IgD-negative memory B cell (primary cell): ENCODE data around the gene SYPL1. TPM values are rescaled to one million over a fixed set of nuclear protein-coding genes. Genes with fewer than 3 reads are reported as not detected.

Experiments used
- H3K27ac Mint-ChIP-seq, 3 donors: one replicate each; pipeline ENCODE4 v1.8.0; 2020 to 2022; ENCODE audit warnings: mild to moderate bottlenecking in 3 of 3, mixed read lengths in 3 of 3, moderate library complexity in 1 of 3
- H3K27me3 Mint-ChIP-seq: one replicate; pipeline ENCODE4 v1.8.0; 2021; ENCODE audit warnings: mixed read lengths
- H3K36me3 Mint-ChIP-seq: one replicate; pipeline ENCODE4 v1.8.0; 2020; ENCODE audit warnings: mild to moderate bottlenecking, mixed read lengths
- H3K4me1 Mint-ChIP-seq, 3 donors: one replicate each; pipeline ENCODE4 v1.8.0; 2020 to 2022; ENCODE audit warnings: mixed read lengths in 3 of 3, mild to moderate bottlenecking in 1 of 3
- H3K4me3 Mint-ChIP-seq, 4 donors: one replicate each; pipeline ENCODE4 v1.8.0; 2020 to 2022; ENCODE audit warnings: mild to moderate bottlenecking in 4 of 4, mixed read lengths in 4 of 4, moderate library complexity in 3 of 4
- H3K9me3 Mint-ChIP-seq, 3 donors: one replicate each; pipeline ENCODE4 v1.8.0; 2020 to 2021; ENCODE audit warnings: mixed read lengths in 3 of 3, mild to moderate bottlenecking in 1 of 3
- polyA plus RNA-seq: library from polyadenylated mRNA; unstranded; fragments of 300-500 nt; fragmentation: Illumina TruSeq; gene quantifications from one replicate; pipeline ENCODE4 v1.2.3, GENCODE V29; 2021

The SYPL1 gene
- polyA plus RNA-seq, 1 donor from 2014 or later = 200 TPM

DNA sequence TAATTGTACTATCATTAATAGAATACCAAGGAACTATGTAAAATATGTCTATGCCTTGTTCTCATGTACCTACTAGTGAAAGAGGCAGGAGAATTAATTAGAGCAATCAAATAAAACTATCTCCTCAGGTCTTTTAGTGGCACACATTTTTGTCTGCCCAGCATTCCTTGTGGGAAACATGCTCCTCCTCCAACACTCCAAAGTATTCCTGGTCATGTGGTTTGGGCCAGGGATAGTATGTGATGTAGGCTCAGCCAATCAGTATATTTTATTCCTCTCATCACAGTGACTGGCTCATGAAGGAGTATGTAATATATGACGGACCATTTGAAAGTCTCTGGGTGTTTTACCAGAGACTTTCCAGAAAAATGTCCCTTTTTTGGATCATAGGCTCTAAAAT, 16.7 kb upstream of the SYPL1 start:
- H3K27me3 Mint-ChIP-seq = no peaks in the 10 kb centered on the region
- H3K9me3 Mint-ChIP-seq = peaks cover 0 to 1% (median 0%) of the 10 kb centered on the region in 3 donors
- H3K4me3 Mint-ChIP-seq = no peak overlapping the region
- peaks cover 2% of the 10 kb centered on the region for H3K36me3 Mint-ChIP-seq
- H3K4me1 Mint-ChIP-seq = peaks cover 6 to 8% (median 7%) of the 10 kb centered on the region in 3 donors
- no peak overlapping the region for H3K27ac Mint-ChIP-seq

DNA sequence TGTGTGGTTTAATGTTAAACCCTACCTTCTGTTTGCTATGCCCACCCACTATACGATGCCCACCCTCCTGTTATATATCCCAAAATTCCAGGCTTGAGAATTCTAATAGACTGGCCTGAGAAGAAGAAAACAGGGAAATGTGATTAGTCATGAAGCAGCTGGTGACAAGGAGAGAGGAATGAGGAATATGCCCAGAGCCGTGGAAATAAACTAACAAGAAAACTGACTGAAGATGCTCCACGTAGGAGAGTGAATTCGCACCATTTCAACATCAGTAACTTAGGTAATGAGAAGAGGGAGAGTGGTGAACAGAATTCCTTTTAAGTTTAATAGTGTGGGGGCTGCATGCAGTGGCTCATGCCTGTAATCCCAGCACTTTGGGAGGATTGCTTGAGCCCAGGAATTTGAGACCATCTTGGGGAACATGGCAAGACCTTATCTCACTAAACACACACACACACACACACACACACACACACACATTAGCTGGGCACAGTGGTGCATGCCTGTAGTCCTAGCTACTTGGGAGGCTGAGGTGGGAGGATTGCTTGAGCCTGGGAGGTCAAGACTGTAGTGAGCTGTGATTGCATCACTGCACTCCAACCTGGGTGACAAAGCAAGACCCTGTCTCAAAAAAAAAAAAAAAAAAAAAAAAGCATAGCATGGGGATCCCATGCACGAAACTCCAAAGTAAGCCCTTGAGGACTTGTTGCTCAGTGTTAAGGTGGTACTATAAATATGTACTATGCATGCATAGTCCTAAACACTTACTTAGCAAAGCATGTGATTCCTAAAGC, 16.1 kb upstream of the SYPL1 start:
- H3K9me3 Mint-ChIP-seq = no peaks in the 10 kb centered on the region
- H3K4me1 Mint-ChIP-seq = peaks cover 6 to 8% (median 7%) of the 10 kb centered on the region in 3 donors
- no peak overlapping the region for H3K27ac Mint-ChIP-seq
- no peak overlapping the region for H3K4me3 Mint-ChIP-seq
- H3K27me3 Mint-ChIP-seq = no peaks in the 10 kb centered on the region
- H3K36me3 Mint-ChIP-seq = peaks cover 2% of the 10 kb centered on the region

DNA sequence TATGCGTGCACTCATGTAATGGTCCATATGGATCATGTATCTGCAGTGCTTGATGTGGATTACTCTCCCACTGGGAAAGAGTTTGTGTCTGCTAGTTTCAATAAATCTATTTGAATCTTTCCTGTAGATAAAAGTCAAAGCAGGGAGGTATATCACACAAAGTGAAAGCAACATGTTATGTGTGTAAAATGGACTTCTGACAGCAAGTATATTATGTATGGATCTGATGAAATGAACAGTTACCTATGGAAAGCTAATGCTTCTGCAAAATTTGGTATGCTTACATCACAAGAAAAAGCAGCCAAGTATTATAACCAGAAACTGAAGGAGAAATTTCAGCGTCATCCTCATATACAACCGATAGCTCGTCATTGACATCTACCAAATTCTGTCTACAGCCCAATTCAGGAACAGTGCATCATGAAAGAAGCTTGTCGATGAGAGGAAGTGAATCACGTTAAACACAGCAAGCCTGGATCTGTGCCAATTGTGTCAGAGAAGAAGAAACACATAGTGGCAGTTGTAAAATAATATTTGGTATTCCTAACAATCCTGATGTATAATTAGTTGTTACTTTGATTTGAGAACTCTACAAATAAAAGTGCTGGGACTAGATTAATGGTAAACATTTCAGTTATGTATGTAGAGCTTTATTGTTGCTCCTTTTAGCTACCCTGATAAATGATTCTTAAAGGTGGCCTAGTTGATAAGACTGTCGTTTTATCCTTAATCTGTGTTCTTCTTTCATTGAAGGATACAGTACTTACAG, 14.2 kb upstream of the SYPL1 start:
- peaks cover 6 to 12% (median 7%) of the 10 kb centered on the region in 3 donors for H3K4me1 Mint-ChIP-seq
- no peaks in the 10 kb centered on the region for H3K27me3 Mint-ChIP-seq
- H3K36me3 Mint-ChIP-seq = peaks cover 2% of the 10 kb centered on the region
- no peak overlapping the region for H3K27ac Mint-ChIP-seq
- H3K9me3 Mint-ChIP-seq = no peaks in the 10 kb centered on the region
- H3K4me3 Mint-ChIP-seq = no peak overlapping the region

DNA sequence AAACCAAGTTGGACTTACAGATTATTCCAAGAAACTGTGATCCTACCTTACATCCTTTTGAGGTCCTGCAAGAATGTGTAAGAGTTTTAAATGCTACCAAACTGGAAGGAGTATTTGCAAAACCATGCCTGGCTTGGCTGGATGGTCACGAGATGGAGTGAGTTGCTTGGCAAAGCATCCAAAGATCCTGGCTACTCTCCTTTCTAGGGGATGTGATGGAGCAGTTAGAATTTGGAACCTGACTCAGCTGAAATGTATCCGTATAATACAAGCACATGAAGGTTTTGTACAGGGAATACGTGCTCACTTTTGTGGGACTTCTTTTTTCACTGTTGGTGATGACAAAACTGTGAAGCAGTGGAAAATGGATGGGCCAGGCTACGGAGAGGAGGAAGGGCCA, 13.3 kb upstream of the SYPL1 start:
- Mint-ChIP-seq H3K36me3 (peaks cover 2% of the 10 kb centered on the region), H3K4me1 (peaks cover 6 to 13% (median 7%) of the 10 kb centered on the region in 3 donors), H3K9me3 (no peaks in the 10 kb centered on the region), H3K27me3 (no peaks in the 10 kb centered on the region), H3K27ac (no peak overlapping the region), H3K4me3 (no peak overlapping the region)

DNA sequence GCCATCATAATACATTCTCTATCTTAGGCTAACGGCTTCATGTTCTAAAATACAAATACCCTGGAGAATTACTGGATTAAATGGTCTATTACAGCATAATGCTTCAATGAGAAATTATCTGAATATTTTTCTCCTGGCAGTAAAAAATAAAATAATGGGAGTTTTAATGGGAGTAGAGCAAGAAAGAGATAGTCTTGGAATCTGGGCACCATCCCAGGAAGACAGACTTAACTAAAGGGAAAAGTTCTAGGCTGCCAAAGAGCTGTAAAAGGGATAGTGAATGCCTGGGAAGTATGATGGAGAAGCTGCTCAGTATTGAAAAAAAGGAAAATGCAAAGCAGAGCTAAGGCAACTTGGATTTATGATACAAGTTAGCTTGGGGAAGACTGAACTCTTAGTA, 12.1 kb upstream of the SYPL1 start:
- Mint-ChIP-seq H3K4me3 (no peak overlapping the region), H3K27me3 (no peaks in the 10 kb centered on the region), H3K27ac (peak overlapping the region in 1 of 3 donors; percentile 69), H3K36me3 (peaks cover 2% of the 10 kb centered on the region), H3K9me3 (no peaks in the 10 kb centered on the region), H3K4me1 (peaks cover 6 to 13% (median 7%) of the 10 kb centered on the region in 3 donors)

DNA sequence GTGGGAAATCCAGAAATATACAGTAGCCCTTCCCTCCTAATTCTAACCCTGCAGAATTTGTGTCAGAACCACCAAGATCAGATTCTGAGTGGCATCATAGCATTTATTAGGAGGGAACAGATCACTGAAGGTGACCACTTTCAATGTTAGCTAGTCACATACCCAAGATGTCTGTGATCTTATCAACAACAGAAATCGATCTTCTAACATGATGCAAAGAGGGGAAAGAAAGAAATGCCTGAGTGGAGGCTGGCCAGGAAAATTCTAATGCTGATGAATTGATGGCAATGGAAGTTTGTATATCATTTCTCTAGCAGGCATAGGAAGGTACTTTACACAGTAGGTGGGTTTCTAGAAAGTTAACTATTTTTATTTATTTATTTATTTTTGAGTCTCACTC, 10.6 kb upstream of the SYPL1 start:
- Mint-ChIP-seq H3K27ac (no peak overlapping the region), H3K4me1 (peaks cover 8 to 18% (median 14%) of the 10 kb centered on the region in 3 donors), H3K9me3 (no peaks in the 10 kb centered on the region), H3K4me3 (no peak overlapping the region), H3K36me3 (peaks cover 2% of the 10 kb centered on the region), H3K27me3 (no peaks in the 10 kb centered on the region)

DNA sequence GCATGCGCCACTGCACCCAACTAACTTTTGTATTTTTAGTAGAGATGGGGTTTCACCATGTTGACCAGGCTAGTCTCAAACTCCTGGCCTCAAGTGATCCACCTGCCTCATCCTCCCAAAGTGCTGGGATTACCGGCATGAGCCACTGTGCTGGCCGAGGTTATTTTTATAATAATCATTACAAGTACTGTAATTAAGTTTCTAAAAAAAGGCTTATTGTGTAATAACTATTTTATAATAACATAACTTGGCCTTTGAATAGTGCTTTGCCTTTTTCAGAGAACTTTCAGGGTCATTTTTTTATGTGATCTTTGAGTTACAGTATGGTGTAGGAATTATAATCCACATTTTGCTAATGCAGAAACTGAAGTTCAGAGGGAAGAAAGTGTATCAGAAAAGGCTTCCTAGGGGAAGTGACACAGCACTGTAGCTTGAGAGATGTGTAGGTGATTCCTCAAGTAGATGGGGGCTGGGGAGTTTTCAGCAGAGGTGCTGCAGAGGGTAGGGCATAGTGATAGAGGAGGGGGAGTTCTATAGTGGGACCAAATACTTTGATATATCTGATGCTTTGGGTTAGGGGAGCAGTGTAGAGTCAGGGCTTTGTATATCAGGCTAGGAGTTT, 9.2 kb upstream of the SYPL1 start:
- Mint-ChIP-seq H3K4me3 (no peak overlapping the region), H3K27ac (no peak overlapping the region), H3K9me3 (no peaks in the 10 kb centered on the region), H3K4me1 (peaks cover 18 to 28% (median 23%) of the 10 kb centered on the region in 3 donors), H3K27me3 (no peaks in the 10 kb centered on the region), H3K36me3 (peaks cover 4% of the 10 kb centered on the region)

DNA sequence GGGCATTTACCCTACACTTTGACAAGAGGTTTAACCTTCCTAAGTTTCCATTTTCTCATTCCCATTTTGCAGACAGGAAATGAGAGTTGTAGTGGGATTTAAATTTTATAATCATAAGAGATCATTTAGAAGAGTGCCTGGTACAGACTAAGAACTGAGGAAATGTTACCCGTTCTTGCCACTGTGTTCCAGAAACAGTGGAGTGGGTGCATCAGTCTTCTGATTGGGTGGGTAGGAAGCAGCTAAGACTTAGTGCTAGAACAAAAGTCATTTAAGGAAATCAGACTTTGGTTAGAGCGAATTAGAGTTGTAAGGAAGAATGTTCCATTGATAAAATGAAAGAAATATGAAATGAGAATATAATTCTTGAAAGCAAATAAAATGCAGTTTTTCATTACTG, 8.4 kb upstream of the SYPL1 start:
- Mint-ChIP-seq H3K4me1 (peaks cover 22 to 31% (median 27%) of the 10 kb centered on the region in 3 donors), H3K27ac (no peak overlapping the region), H3K4me3 (no peak overlapping the region), H3K36me3 (peaks cover 3% of the 10 kb centered on the region), H3K9me3 (no peaks in the 10 kb centered on the region), H3K27me3 (no peaks in the 10 kb centered on the region)

DNA sequence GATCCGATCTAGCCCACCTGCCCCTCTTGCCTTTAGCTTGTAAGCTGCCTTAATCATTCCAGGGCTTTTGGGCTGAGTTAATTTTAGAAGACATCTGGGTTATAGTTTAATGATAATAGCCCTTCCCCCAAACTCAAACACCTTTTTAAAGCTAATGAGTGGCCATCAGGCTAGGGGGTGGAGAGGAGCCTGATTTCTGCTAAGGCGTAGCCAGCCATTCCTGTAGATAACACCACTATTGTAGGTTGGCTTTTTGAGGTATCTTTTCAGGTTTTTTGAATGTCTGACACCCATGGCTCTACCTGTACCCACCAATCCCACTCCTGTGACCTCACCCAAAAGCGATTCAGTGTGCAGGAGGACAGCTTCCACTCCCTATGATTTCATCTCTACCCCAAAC, 7.6 kb upstream of the SYPL1 start:
- Mint-ChIP-seq H3K27me3 (no peaks in the 10 kb centered on the region), H3K4me3 (no peak overlapping the region), H3K4me1 (peaks cover 27 to 37% (median 33%) of the 10 kb centered on the region in 3 donors), H3K36me3 (peaks cover 3% of the 10 kb centered on the region), H3K27ac (no peak overlapping the region), H3K9me3 (no peaks in the 10 kb centered on the region)

DNA sequence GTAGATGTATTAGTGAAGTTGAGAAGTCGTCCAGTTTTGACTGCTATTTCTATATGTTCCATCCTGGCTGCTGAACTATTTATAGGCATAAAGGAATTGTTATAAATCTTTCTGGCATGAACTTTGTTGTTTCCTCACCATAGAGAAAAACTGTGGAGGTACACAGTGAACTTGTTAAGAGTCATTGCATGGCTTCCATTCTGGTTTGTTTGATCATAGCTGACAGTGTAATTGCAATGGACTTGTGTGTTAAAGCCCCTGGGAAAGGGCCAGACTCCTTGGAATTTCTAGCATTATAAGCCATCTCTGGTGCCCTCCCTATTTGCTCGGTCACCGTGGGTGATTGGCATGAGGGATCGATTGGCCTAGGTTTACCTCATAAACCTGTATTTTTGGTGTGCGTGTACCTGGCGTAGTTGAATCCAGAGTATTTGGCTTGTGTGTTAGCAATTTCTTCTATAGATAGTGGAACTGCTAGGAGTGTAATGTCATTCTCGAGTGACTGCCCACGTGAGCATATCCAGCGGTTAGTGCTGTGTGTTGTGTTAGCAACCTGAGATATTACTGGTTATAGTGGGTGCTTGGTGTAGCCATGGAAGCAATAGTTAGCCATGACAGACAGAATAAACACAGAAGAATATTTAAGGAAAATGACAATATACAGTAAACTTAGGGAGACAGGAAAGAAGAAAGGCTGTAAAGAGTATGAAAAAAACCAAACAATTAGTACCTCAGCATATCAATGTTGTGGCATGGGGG, 5.9 kb upstream of the SYPL1 start:
- Mint-ChIP-seq H3K4me1 (peaks cover 33 to 48% (median 40%) of the 10 kb centered on the region in 3 donors), H3K9me3 (no peaks in the 10 kb centered on the region), H3K4me3 (peak overlapping the region in 2 of 4 donors; percentile 70 to 75), H3K27me3 (no peaks in the 10 kb centered on the region), H3K36me3 (peaks cover 3% of the 10 kb centered on the region), H3K27ac (peak overlapping the region in 2 of 3 donors; percentile 74 to 94)

DNA sequence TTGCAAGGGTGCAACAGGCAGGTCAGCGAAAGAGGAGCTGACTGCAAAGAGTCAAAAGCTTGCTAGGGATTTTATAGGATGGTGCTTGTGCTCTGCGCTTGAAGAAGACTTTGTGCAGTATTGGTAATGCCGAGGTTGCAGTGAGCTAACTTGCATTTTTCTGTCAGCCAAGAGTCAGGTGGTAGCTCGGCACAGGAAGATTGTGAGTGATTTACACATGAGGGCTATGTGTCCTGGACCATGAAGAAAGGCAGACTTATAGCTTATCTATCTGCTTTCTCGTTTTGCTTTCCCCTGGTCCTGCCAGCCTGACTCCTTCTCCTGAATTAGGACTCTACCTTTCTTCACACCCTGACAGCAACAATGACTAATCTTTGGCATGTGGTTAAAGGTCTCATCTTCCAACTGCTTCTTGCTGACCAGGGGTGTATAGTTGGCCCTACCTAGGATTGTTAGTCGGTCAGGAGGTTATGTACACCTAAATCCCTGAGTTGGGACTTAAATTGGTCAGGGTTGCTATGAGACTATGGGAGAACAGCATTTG, 4.1 kb upstream of the SYPL1 start:
- Mint-ChIP-seq H3K4me3 (peak overlapping the region; percentile 44 to 75 (median 64)), H3K27ac (peak overlapping the region; percentile 69 to 94 (median 74))

DNA sequence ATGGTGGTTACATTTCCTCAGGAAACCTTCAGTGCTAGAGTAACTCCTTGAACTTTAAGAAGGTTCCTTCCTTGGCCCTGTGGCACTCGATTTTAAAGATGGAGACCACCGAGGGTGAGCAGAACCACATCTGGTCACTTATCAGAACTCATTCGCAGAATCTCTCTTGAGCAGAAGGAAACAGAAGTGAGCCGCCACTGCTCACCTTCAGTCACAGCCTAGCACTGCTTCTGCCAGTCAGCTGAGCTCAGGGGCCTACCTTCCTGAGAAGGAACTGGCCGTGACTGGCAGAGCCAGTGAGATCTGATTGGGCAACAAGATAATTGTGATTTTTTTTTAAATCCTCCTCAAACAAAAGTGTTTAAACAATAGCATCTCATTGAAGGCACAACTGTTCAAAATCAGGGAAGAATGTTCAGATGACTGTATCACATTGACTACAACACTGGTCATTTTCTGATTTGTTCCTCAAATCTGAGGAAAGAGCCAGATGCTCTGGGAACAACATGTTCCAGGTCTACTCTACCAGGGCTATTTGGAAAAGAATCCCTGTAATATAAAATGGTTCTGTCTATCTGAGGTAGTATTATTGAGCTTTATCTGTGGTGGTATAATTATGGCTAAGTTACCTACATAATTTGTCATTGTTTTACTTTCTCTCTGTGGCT, 2.7 kb upstream of the SYPL1 start:
- Mint-ChIP-seq H3K4me3 (peak overlapping the region; percentile 59 to 91 (median 82)), H3K27ac (peak overlapping the region; percentile 95 to 99 (median 97)), H3K9me3 (no peaks in the 10 kb centered on the region), H3K36me3 (peaks cover 5% of the 10 kb centered on the region), H3K27me3 (no peaks in the 10 kb centered on the region), H3K4me1 (peaks cover 41 to 54% (median 51%) of the 10 kb centered on the region in 3 donors)

More for the DNA sequence above, 4.1 kb upstream of the SYPL1 start:
- Mint-ChIP-seq H3K4me1 (peaks cover 36 to 48% (median 45%) of the 10 kb centered on the region in 3 donors), H3K9me3 (no peaks in the 10 kb centered on the region), H3K27me3 (no peaks in the 10 kb centered on the region), H3K36me3 (peaks cover 3% of the 10 kb centered on the region)

DNA sequence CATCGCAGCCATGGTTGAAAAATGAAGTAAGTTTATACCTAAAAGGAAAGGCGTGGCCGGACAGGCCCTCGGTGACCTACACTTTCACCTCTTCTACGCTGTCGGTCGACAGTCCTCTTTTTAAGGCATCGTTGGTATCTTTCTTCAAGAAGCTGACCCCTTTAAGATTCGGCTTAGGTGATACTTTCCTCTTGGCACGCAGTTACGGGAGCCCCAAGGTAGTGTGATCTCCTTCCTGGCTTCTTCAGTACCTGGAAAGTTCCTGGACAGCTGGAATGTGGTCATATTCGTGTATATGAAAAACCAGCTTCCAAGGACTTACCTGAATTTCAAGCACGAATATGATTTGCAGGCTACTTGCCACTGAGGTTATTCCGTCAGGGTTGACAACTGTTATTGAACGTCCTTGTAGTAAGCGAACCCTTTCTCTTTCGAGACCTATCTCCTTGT, 885 bp upstream of the SYPL1 start:
- Mint-ChIP-seq H3K27ac (peak overlapping the region; percentile 96 to 99 (median 98)), H3K27me3 (no peaks in the 10 kb centered on the region), H3K4me3 (peak overlapping the region; percentile 90 to 95 (median 93)), H3K36me3 (peaks cover 5% of the 10 kb centered on the region), H3K4me1 (peaks cover 57 to 67% (median 65%) of the 10 kb centered on the region in 3 donors), H3K9me3 (no peaks in the 10 kb centered on the region)
